GM18873 (cell line): ENCODE measurements around the gene CTDSP1.

ENCODE experiments used
- ATAC-seq: cut with Tn5 transposase; IDR thresholded peaks from one replicate; pipeline ENCODE4 v1.9.1; 2021; ENCODE audit warnings: mild to moderate bottlenecking, moderate library complexity, moderate number of reproducible peaks; ENCODE audit not compliant: unreplicated experiment, low FRiP score

Gene CTDSP1

GRCh38 chr2:218398437-218399390 lies 954 bp upstream of the CTDSP1 start:
- ATAC-seq = no peak

- ATAC-seq = no peak
These were observed 680 bp downstream of the CTDSP1 start for GRCh38 chr2:218400167-218400929.

GRCh38 chr2:218400930-218401881 lies 1.5 kb downstream of the CTDSP1 start:
- no peak for ATAC-seq

GRCh38 chr2:218401890-218402289 lies 2.2 kb downstream of the CTDSP1 start:
- no peak for ATAC-seq

GRCh38 chr2:218402491-218402901 lies 2.8 kb downstream of the CTDSP1 start:
- no peak for ATAC-seq

GRCh38 chr2:218402911-218403411 lies 3.3 kb downstream of the CTDSP1 start:
- ATAC-seq = no peak

GRCh38 chr2:218403810-218404209 lies 4.1 kb downstream of the CTDSP1 start:
- no peak for ATAC-seq

GRCh38 chr2:218404351-218405085 lies 4.8 kb downstream of the CTDSP1 start:
- no peak for ATAC-seq

- ATAC-seq = no peak
These were observed 5.5 kb downstream of the CTDSP1 start for GRCh38 chr2:218405086-218405745.

GRCh38 chr2:218405746-218406208 lies 6.1 kb downstream of the CTDSP1 start:
- ATAC-seq = no peak

- ATAC-seq = peak; percentile 61
These were observed 6.7 kb downstream of the CTDSP1 start for GRCh38 chr2:218406209-218406948.

GRCh38 chr2:218406949-218407618 lies 7.4 kb downstream of the CTDSP1 start:
- no peak for ATAC-seq

GRCh38 chr2:218407717-218408116 lies 8.0 kb downstream of the CTDSP1 start:
- no peak for ATAC-seq

- no peak for ATAC-seq
These were observed 18.7 kb downstream of the CTDSP1 start for GRCh38 chr2:218418321-218418716.

GRCh38 chr2:218418717-218419458 lies 19.2 kb downstream of the CTDSP1 start, which contains the start of gene VIL1:
VIL1 (plus strand) TSS chr2:218419123; CDS start chr2:218423779, 4,656 bp downstream.
- no peak for ATAC-seq

GRCh38 chr2:218419630-218420216 lies 20.1 kb downstream of the CTDSP1 start:
- ATAC-seq = no peak
